GM06990 (cell line): Measurements from ENCODE around the gene MYCN.

ENCODE experiments used
- DNase-seq: peaks from one replicate; pipeline ENCODE4 v3.0.0-alpha.2; 2011; ENCODE audit not compliant: insufficient read length; ENCODE audit errors: extremely low read depth
- H3K27me3 ChIP-seq: replicated peaks from 2 replicates; pipeline ENCODE4 v1.6.0; 2011; ENCODE audit warnings: low read length; ENCODE audit not compliant: control insufficient read depth, insufficient read depth
- H3K36me3 ChIP-seq: 2 replicates; pipeline ENCODE4 v1.5.1; 2011; ENCODE audit warnings: low read length; ENCODE audit not compliant: control insufficient read depth, insufficient read depth
- H3K4me3 ChIP-seq: replicated peaks from 2 replicates; pipeline ENCODE4 v1.5.1; 2011; ENCODE audit warnings: low read depth, mild to moderate bottlenecking, control low read depth, low read length
- CTCF ChIP-seq: IDR thresholded peaks from 2 replicates; pipeline ENCODE4 v1.5.1; 2011; ENCODE audit warnings: low read length, control low read depth, mild to moderate bottlenecking, inconsistent platforms; ENCODE audit not compliant: insufficient read depth, poor library complexity, severe bottlenecking

MYCN gene

GRCh38 chr2:15965564-15966019, 25.2 kb downstream of the MYCN start:
- no peak for DNase-seq
- no peak for TF ChIP-seq CTCF
- Histone ChIP-seq H3K36me3 (no peaks in the 10 kb centered on the region), H3K27me3 (no peaks in the 10 kb centered on the region; the same call in 1 of the 2 replicates), H3K4me3 (no peak overlapping the region)

GRCh38 chr2:15967415-15968279, 27.3 kb downstream of the MYCN start:
- DNase-seq: no peak
- H3K4me3 ChIP-seq: no peak overlapping the region
- TF ChIP-seq CTCF: no peak
- no peaks in the 10 kb centered on the region; the same call in 1 of the 2 replicates for H3K27me3 ChIP-seq
- no peaks in the 10 kb centered on the region for H3K36me3 ChIP-seq

- no peaks in the 10 kb centered on the region for H3K36me3 ChIP-seq
- DNase-seq: no peak
- no peak for TF ChIP-seq CTCF
- H3K4me3 ChIP-seq: no peak overlapping the region
- no peaks in the 10 kb centered on the region; the same call in 1 of the 2 replicates for H3K27me3 ChIP-seq
These were observed 28.2 kb downstream of the MYCN start for GRCh38 chr2:15968280-15969178.

- Histone ChIP-seq H3K27me3 (no peaks in the 10 kb centered on the region; the same call in 1 of the 2 replicates), H3K4me3 (no peak overlapping the region), H3K36me3 (no peaks in the 10 kb centered on the region)
- no peak for TF ChIP-seq CTCF
- DNase-seq: no peak
These were observed 28.9 kb downstream of the MYCN start for GRCh38 chr2:15969214-15969613.

GRCh38 chr2:15970701-15971100, 30.4 kb downstream of the MYCN start:
- no peaks in the 10 kb centered on the region; the same call in 1 of the 2 replicates for H3K27me3 ChIP-seq
- no peak overlapping the region for H3K4me3 ChIP-seq
- no peak for DNase-seq
- H3K36me3 ChIP-seq: no peaks in the 10 kb centered on the region
- no peak for TF ChIP-seq CTCF
